ENCODE data around the gene ARFRP1.
"Not testable (repeated sequence)": the region's sequence is repeated elsewhere in the genome, so short reads cannot be mapped to it uniquely, and the experiment has no call there.

ARFRP1 gene

GRCh38 chr20:63675681-63676368 is 32.0 kb downstream of the ARFRP1 start:
- Mint-ChIP-seq H3K4me3 (no peak overlapping the region), H3K27ac (no peak overlapping the region)
- TF ChIP-seq, protein P1, sequence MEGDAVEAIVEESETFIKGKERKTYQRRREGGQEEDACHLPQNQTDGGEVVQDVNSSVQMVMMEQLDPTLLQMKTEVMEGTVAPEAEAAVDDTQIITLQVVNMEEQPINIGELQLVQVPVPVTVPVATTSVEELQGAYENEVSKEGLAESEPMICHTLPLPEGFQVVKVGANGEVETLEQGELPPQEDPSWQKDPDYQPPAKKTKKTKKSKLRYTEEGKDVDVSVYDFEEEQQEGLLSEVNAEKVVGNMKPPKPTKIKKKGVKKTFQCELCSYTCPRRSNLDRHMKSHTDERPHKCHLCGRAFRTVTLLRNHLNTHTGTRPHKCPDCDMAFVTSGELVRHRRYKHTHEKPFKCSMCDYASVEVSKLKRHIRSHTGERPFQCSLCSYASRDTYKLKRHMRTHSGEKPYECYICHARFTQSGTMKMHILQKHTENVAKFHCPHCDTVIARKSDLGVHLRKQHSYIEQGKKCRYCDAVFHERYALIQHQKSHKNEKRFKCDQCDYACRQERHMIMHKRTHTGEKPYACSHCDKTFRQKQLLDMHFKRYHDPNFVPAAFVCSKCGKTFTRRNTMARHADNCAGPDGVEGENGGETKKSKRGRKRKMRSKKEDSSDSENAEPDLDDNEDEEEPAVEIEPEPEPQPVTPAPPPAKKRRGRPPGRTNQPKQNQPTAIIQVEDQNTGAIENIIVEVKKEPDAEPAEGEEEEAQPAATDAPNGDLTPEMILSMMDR (IDR thresholded peaks at IDR 0.05): no peak

DNA sequence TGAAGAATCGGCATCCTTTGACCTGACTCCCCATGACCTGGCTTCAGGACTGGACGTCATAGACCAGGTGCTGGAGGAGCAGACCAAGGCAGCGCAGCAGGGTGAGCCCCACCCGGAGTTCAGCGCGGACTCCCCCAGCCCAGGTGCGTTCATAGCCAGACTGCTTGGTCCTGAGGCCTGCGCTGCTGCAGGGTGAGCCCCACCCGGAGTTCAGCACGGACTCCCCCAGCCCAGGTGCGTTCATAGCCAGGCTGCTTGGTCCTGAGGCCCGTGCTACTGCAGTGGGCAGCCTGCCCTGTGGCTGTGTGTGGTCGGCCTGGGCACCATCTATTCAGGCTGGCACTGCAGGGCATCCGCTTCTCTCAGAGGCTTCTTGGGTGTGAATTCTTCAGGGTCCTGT is 33.8 kb downstream of the ARFRP1 start:
- Mint-ChIP-seq H3K27ac (no peak overlapping the region), H3K4me3 (no peak overlapping the region), H3K36me3 (ENCODE audit: low read depth) (peaks cover 33% of the 10 kb centered on the region), H3K9me3 (no peaks in the 10 kb centered on the region), H3K4me1 (no peaks in the 10 kb centered on the region), H3K27me3 (ENCODE audit: low read depth, poor library complexity) (peaks cover 5% of the 10 kb centered on the region)
- TF ChIP-seq, protein P1 (IDR thresholded peaks at IDR 0.05): no peak
- DNase-seq: no peak

More at GRCh38 chr20:63675681-63676368, 32.0 kb downstream of the ARFRP1 start:
- no peak for DNase-seq
- Mint-ChIP-seq H3K27me3 (ENCODE audit: low read depth, poor library complexity) (peaks cover 5% of the 10 kb centered on the region), H3K36me3 (ENCODE audit: low read depth) (peaks cover 23% of the 10 kb centered on the region), H3K4me1 (peaks cover 4% of the 10 kb centered on the region), H3K9me3 (no peaks in the 10 kb centered on the region)

GRCh38 chr20:63672666-63673065 is 35.1 kb downstream of the ARFRP1 start:
- no peak overlapping the region for H3K4me3 Mint-ChIP-seq
- TF ChIP-seq, protein P1 (IDR thresholded peaks at IDR 0.05): no peak
- H3K36me3 Mint-ChIP-seq (ENCODE audit: low read depth): peaks cover 36% of the 10 kb centered on the region
- no peaks in the 10 kb centered on the region for H3K4me1 Mint-ChIP-seq
- no peak for DNase-seq
- peaks cover 2% of the 10 kb centered on the region for H3K27me3 Mint-ChIP-seq (ENCODE audit: low read depth, poor library complexity)
- H3K9me3 Mint-ChIP-seq: no peaks in the 10 kb centered on the region
- H3K27ac Mint-ChIP-seq: no peak overlapping the region

DNA sequence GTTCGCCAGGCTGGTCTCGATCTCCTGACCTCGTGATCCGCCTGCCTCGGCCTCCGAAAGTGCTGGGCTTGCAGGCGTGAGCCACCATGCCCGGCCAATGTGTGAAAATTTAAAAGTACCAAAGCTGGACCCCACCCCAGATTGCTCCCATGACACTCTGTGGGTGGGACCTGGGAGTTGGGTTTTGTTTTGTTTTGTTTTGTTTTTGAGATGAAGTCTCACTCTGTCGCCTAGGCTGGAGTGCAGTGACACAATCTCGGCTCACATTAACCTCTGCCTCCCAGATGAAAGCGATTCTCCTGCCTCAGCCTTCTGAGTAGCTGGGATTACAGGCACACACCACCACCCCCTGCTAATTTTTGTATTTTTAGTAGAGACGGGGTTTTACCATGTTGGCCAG is 36.1 kb downstream of the ARFRP1 start:
- H3K4me3 Mint-ChIP-seq, H3K4me1 Mint-ChIP-seq: not testable (repeated sequence)

DNA sequence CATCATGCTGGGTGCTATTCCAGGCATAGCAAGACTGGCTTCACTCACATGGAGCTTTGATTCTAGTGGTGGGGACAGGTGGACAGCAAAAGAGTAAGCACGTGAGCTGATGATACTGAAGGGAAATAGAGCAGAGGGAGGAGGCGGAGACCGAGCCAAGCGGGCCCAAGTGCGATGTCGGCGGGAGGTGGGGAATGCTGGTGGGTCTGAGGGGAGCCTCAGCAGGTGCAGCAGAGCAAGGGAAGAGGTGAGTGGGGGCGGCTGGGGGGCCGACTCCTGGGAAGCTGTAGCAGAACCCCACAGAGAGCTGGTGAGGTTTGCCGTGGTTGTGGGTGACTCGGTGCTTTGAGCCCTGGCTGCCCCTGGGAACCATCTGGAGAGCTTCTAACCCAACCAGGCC is 39.4 kb downstream of the ARFRP1 start:
- no peaks in the 10 kb centered on the region for H3K9me3 Mint-ChIP-seq
- H3K27ac Mint-ChIP-seq: no peak overlapping the region
- H3K4me3 Mint-ChIP-seq: no peak overlapping the region
- H3K27me3 Mint-ChIP-seq (ENCODE audit: low read depth, poor library complexity): peaks cover 2% of the 10 kb centered on the region
- DNase-seq: no peak
- peaks cover 5% of the 10 kb centered on the region for H3K4me1 Mint-ChIP-seq
- TF ChIP-seq, protein P1 (IDR thresholded peaks at IDR 0.05): no peak
- peaks cover 42% of the 10 kb centered on the region for H3K36me3 Mint-ChIP-seq (ENCODE audit: low read depth)

More for the DNA sequence above, 36.1 kb downstream of the ARFRP1 start:
- H3K9me3 Mint-ChIP-seq; H3K27ac Mint-ChIP-seq; H3K27me3 Mint-ChIP-seq (ENCODE audit: low read depth, poor library complexity); DNase-seq: not testable (repeated sequence)
- H3K36me3 Mint-ChIP-seq (ENCODE audit: low read depth): peaks cover 40% of the 10 kb centered on the region

GRCh38 chr20:63667858-63668257 is 39.9 kb downstream of the ARFRP1 start:
- Mint-ChIP-seq H3K27ac (no peak overlapping the region), H3K27me3 (ENCODE audit: low read depth, poor library complexity) (peaks cover 2% of the 10 kb centered on the region), H3K9me3 (no peaks in the 10 kb centered on the region), H3K36me3 (ENCODE audit: low read depth) (peaks cover 42% of the 10 kb centered on the region), H3K4me3 (no peak overlapping the region), H3K4me1 (peaks cover 5% of the 10 kb centered on the region)
- TF ChIP-seq, protein P1 (IDR thresholded peaks at IDR 0.05): no peak
- DNase-seq: no peak

All from nephron progenitor cell (in vitro differentiated cells).